ENCODE data around the gene THSD4. TPM values are rescaled to one million over a fixed set of nuclear protein-coding genes. Genes with fewer than 3 reads are reported as not detected.

THSD4 gene
- total RNA-seq, 6 donors from 2014 or later, result 16.8 to 39.7 (median 21.7) TPM

- ATAC-seq (ENCODE audit: low FRiP score in 2 of 2) (no peak), DNase-seq (no peak)
- H3K4me1 ChIP-seq, result peaks cover 0 to 3% (median 0%) of the 10 kb centered on the region in 4 donors
- no peak overlapping the region for H3K27ac ChIP-seq
- H3K4me3 ChIP-seq, result no peak overlapping the region
- H3K9me3 ChIP-seq, result no peaks in the 10 kb centered on the region
- WGBS, 2 donors, result 85 to 88% methylated on average over 18 of the region's 18 CpGs
- no peaks in the 10 kb centered on the region for H3K27me3 ChIP-seq
- no peaks in the 10 kb centered on the region for H3K36me3 ChIP-seq
- TF ChIP-seq EP300 (IDR thresholded peaks at IDR 0.05), result no peak
Observed at GRCh38 chr15:71808311-71809020, 693.2 kb downstream of the THSD4 start.

GRCh38 chr15:71809346-71809745 lies 694.1 kb downstream of the THSD4 start:
- Histone ChIP-seq H3K27me3 (no peaks in the 10 kb centered on the region), H3K36me3 (no peaks in the 10 kb centered on the region), H3K4me1 (peaks cover 0 to 3% (median 0%) of the 10 kb centered on the region in 4 donors), H3K4me3 (no peak overlapping the region), H3K27ac (no peak overlapping the region), H3K9me3 (no peaks in the 10 kb centered on the region)
- 79 to 86% methylated on average over 8 of the region's 8 CpGs for WGBS, 2 donors
- TF ChIP-seq POLR2A (IDR thresholded peaks at IDR 0.05), result no peak
- TF ChIP-seq CTCF (IDR thresholded peaks at IDR 0.05), result no peak
- TF ChIP-seq POLR2AphosphoS5 (IDR thresholded peaks at IDR 0.05), result no peak
- TF ChIP-seq EP300 (IDR thresholded peaks at IDR 0.05), result no peak
- DNase-seq (peak in 1 of 2 donors; percentile 40), ATAC-seq (ENCODE audit: low FRiP score in 2 of 2) (no peak)

GRCh38 chr15:71810256-71811035 lies 695.2 kb downstream of the THSD4 start, which contains the start of gene NR2E3:
Gene NR2E3, plus strand, starts transcription at chr15:71810554. Its CDS starts 190 bp downstream, at chr15:71810744.
- peak in 1 of 2 donors; percentile 57 for DNase-seq

GRCh38 chr15:71811036-71811736 lies 695.9 kb downstream of the THSD4 start:
- TF ChIP-seq EP300 (IDR thresholded peaks at IDR 0.05), result no peak
- TF ChIP-seq POLR2A (IDR thresholded peaks at IDR 0.05), result no peak
- TF ChIP-seq CTCF (IDR thresholded peaks at IDR 0.05), result no peak
- TF ChIP-seq POLR2AphosphoS5 (IDR thresholded peaks at IDR 0.05), result no peak
- no peak overlapping the region for H3K27ac ChIP-seq
- no peak for ATAC-seq (ENCODE audit: low FRiP score in 2 of 2)

More at GRCh38 chr15:71810256-71811035, 695.2 kb downstream of the THSD4 start, which contains the start of gene NR2E3:
- H3K36me3 ChIP-seq, result no peaks in the 10 kb centered on the region
- H3K27ac ChIP-seq, result no peak within 1 kb of the TSS
- ATAC-seq (ENCODE audit: low FRiP score in 2 of 2), result no peak
- H3K27me3 ChIP-seq, result no peaks in the 10 kb centered on the region
- 88 to 91% methylated on average over 14 of the region's 16 CpGs for WGBS, 2 donors
- no peak within 1 kb of the TSS for H3K4me3 ChIP-seq
- peaks cover 0 to 3% (median 0%) of the 10 kb centered on the region in 4 donors for H3K4me1 ChIP-seq
- no peak for TF ChIP-seq CTCF (IDR thresholded peaks at IDR 0.05)
- no peak for TF ChIP-seq POLR2AphosphoS5 (IDR thresholded peaks at IDR 0.05)
- TF ChIP-seq POLR2A (IDR thresholded peaks at IDR 0.05), result no peak
- TF ChIP-seq EP300 (IDR thresholded peaks at IDR 0.05), result no peak
- H3K9me3 ChIP-seq, result no peaks in the 10 kb centered on the region

More at GRCh38 chr15:71811036-71811736, 695.9 kb downstream of the THSD4 start:
- H3K9me3 ChIP-seq, result no peaks in the 10 kb centered on the region
- DNase-seq, result peak in 1 of 2 donors; percentile 71
- WGBS, 2 donors, result 87 to 89% methylated on average over 25 to 27 of the region's 27 CpGs
- H3K4me3 ChIP-seq, result no peak overlapping the region
- no peaks in the 10 kb centered on the region for H3K27me3 ChIP-seq
- H3K4me1 ChIP-seq, result peaks cover 0 to 3% (median 0%) of the 10 kb centered on the region in 4 donors
- no peaks in the 10 kb centered on the region for H3K36me3 ChIP-seq

Data from upper lobe of left lung (tissue), 6 donors.